MM.1S (cell line): ENCODE results near the gene CACNA1D.
"Not testable (repeated sequence)": the region's sequence is repeated elsewhere in the genome, so short reads cannot be mapped to it uniquely, and the experiment has no call there.

Experiments used
- DNase-seq: peaks from one replicate; pipeline ENCODE4 v3.0.0-alpha.2; 2015
- H2AFZ ChIP-seq: fragments of 300-600 bp; sonication (generic); 2 replicates; pipeline ENCODE4 v1.6.0; 2016; ENCODE audit warnings: antibody characterized with exemption, low read length
- H3F3A ChIP-seq: fragments of 300-600 bp; sonication (generic); 2 replicates; pipeline ENCODE4 v1.6.1; 2016; ENCODE audit warnings: mild to moderate bottlenecking, antibody characterized with exemption, low read length, moderate library complexity, mixed read lengths; ENCODE audit not compliant: insufficient read depth
- H3K27ac ChIP-seq: fragments of 300-600 bp; sonication (generic); 2 replicates; pipeline ENCODE4 v1.5.1; 2016; ENCODE audit warnings: mild to moderate bottlenecking, low read length
- H3K27me3 ChIP-seq: fragments of 300-600 bp; sonication (generic); replicated peaks from 2 replicates; pipeline ENCODE4 v1.6.0; 2016; ENCODE audit warnings: low read length; ENCODE audit not compliant: insufficient read depth
- H3K36me3 ChIP-seq: fragments of 300-600 bp; sonication (generic); replicated peaks from 2 replicates; pipeline ENCODE4 v1.6.1; 2016; ENCODE audit warnings: mild to moderate bottlenecking, low read length, mixed read lengths; ENCODE audit not compliant: insufficient read depth
- H3K4me1 ChIP-seq: fragments of 300-600 bp; sonication (generic); 2 replicates; pipeline ENCODE4 v1.6.1; 2016; ENCODE audit warnings: low read length, mixed read lengths
- H3K4me2 ChIP-seq: fragments of 300-600 bp; sonication (generic); 2 replicates; pipeline ENCODE4 v1.6.0; 2016; ENCODE audit warnings: low read depth, low read length
- H3K4me3 ChIP-seq: fragments of 300-600 bp; sonication (generic); 2 replicates; pipeline ENCODE4 v1.5.1; 2016; ENCODE audit warnings: low read length, mixed read lengths
- H3K79me2 ChIP-seq: fragments of 300-600 bp; sonication (generic); 2 replicates; pipeline ENCODE4 v1.6.1; 2016; ENCODE audit warnings: mixed run types, low read length, mixed read lengths
- H3K9ac ChIP-seq: fragments of 300-600 bp; sonication (generic); 2 replicates; pipeline ENCODE4 v1.6.1; 2016; ENCODE audit warnings: low read length, mixed read lengths
- H3K9me2 ChIP-seq: fragments of 300-600 bp; sonication (generic); replicated peaks from 2 replicates; pipeline ENCODE4 v1.6.1; 2016; ENCODE audit warnings: mild to moderate bottlenecking, low read length, mixed read lengths; ENCODE audit not compliant: insufficient read depth
- H3K9me3 ChIP-seq: fragments of 300-600 bp; sonication (generic); replicated peaks from 2 replicates; pipeline ENCODE4 v1.6.1; 2016; ENCODE audit warnings: mild to moderate bottlenecking, low read length, mixed read lengths; ENCODE audit not compliant: insufficient read depth
- H4K20me1 ChIP-seq: fragments of 300-600 bp; sonication (generic); 2 replicates; pipeline ENCODE4 v1.6.1; 2016; ENCODE audit warnings: mild to moderate bottlenecking, low read length, moderate library complexity, mixed read lengths; ENCODE audit not compliant: insufficient read depth
- CTCF ChIP-seq: fragments of 300-600 bp; sonication (generic); IDR thresholded peaks from 2 replicates; pipeline ENCODE4 v1.5.1; 2016; ENCODE audit warnings: antibody characterized with exemption, low read length, mixed read lengths
- EZH2 ChIP-seq: fragments of 300-600 bp; sonication (generic); optimal IDR thresholded peaks from 2 replicates; pipeline ENCODE3; 2017; ENCODE audit warnings: low read depth, mild to moderate bottlenecking, antibody characterized with exemption, low read length, mixed read lengths
- EZH2phosphoT487 ChIP-seq: fragments of 300-600 bp; sonication (generic); IDR thresholded peaks from 2 replicates; pipeline ENCODE4 v1.6.1; 2018; ENCODE audit warnings: antibody characterized with exemption, low read length

The CACNA1D gene

GRCh38 chr3:53661480-53661879, 167.1 kb downstream of the CACNA1D start:
- no peaks in the 10 kb centered on the region for H3K79me2 ChIP-seq
- H3K9me3 ChIP-seq: no peaks in the 10 kb centered on the region
- no peak overlapping the region for H3K9ac ChIP-seq
- no peak for DNase-seq
- no peaks in the 10 kb centered on the region for H3K9me2 ChIP-seq
- H4K20me1 ChIP-seq: no peaks in the 10 kb centered on the region
- H3F3A ChIP-seq: no peaks in the 10 kb centered on the region
- H3K4me3 ChIP-seq: no peak overlapping the region
- H3K27me3 ChIP-seq: no peaks in the 10 kb centered on the region
- no peak overlapping the region for H3K4me2 ChIP-seq
- no peak overlapping the region for H3K27ac ChIP-seq
- H3K36me3 ChIP-seq: no peaks in the 10 kb centered on the region
- TF ChIP-seq EZH2phosphoT487: no peak
- no peak for TF ChIP-seq CTCF
- TF ChIP-seq EZH2: no peak
- no peaks in the 10 kb centered on the region for H3K4me1 ChIP-seq
- no peak overlapping the region for H2AFZ ChIP-seq

GRCh38 chr3:53664812-53665211, 170.4 kb downstream of the CACNA1D start:
- not testable (repeated sequence) for H3K36me3 ChIP-seq

GRCh38 chr3:53665608-53666425, 171.4 kb downstream of the CACNA1D start:
- H4K20me1 ChIP-seq: no peaks in the 10 kb centered on the region
- H2AFZ ChIP-seq: no peak overlapping the region
- H3K4me2 ChIP-seq: no peak overlapping the region
- no peaks in the 10 kb centered on the region for H3K36me3 ChIP-seq
- TF ChIP-seq CTCF (no peak), EZH2 (no peak), EZH2phosphoT487 (no peak)
- H3F3A ChIP-seq: no peaks in the 10 kb centered on the region
- no peaks in the 10 kb centered on the region for H3K9me3 ChIP-seq
- no peak overlapping the region for H3K4me3 ChIP-seq
- no peaks in the 10 kb centered on the region for H3K79me2 ChIP-seq
- H3K9ac ChIP-seq: no peak overlapping the region
- no peak overlapping the region for H3K27ac ChIP-seq
- H3K4me1 ChIP-seq: no peaks in the 10 kb centered on the region
- H3K27me3 ChIP-seq: no peaks in the 10 kb centered on the region
- no peaks in the 10 kb centered on the region for H3K9me2 ChIP-seq
- DNase-seq: no peak

More at GRCh38 chr3:53664812-53665211, 170.4 kb downstream of the CACNA1D start:
- H3K4me3 ChIP-seq, H3K9ac ChIP-seq, H2AFZ ChIP-seq, H3F3A ChIP-seq, H3K9me2 ChIP-seq, H3K79me2 ChIP-seq, H3K9me3 ChIP-seq, H3K27ac ChIP-seq, DNase-seq, H4K20me1 ChIP-seq, H3K4me2 ChIP-seq, H3K27me3 ChIP-seq, H3K4me1 ChIP-seq: not testable (repeated sequence)

- Histone ChIP-seq H3K79me2 (no peaks in the 10 kb centered on the region), H3K27me3 (no peaks in the 10 kb centered on the region), H4K20me1 (no peaks in the 10 kb centered on the region), H3K4me3 (no peak overlapping the region), H3K9me3 (no peaks in the 10 kb centered on the region), H3F3A (no peaks in the 10 kb centered on the region), H3K27ac (no peak overlapping the region), H3K9me2 (no peaks in the 10 kb centered on the region), H3K9ac (no peak overlapping the region), H3K36me3 (no peaks in the 10 kb centered on the region), H3K4me1 (no peaks in the 10 kb centered on the region), H2AFZ (no peak overlapping the region), H3K4me2 (no peak overlapping the region)
- no peak for TF ChIP-seq EZH2phosphoT487
- no peak for TF ChIP-seq EZH2
- TF ChIP-seq CTCF: peak; percentile 55
- DNase-seq: no peak
Observed at GRCh38 chr3:53668872-53669271, 174.5 kb downstream of the CACNA1D start.
